GM12875 (cell line): ENCODE measurements around the gene SCAMP2.

Source experiments
- H3K4me3 ChIP-seq: one replicate; pipeline ENCODE4 v1.5.1; 2011; ENCODE audit warnings: low read depth, low read length, control low read depth
- CTCF ChIP-seq: IDR thresholded peaks from 2 replicates; pipeline ENCODE4 v1.5.1; 2011; ENCODE audit warnings: low read depth, mild to moderate bottlenecking, control low read depth, inconsistent platforms, low read length, moderate library complexity, borderline replicate concordance; ENCODE audit not compliant: insufficient read depth

The SCAMP2 gene

DNA sequence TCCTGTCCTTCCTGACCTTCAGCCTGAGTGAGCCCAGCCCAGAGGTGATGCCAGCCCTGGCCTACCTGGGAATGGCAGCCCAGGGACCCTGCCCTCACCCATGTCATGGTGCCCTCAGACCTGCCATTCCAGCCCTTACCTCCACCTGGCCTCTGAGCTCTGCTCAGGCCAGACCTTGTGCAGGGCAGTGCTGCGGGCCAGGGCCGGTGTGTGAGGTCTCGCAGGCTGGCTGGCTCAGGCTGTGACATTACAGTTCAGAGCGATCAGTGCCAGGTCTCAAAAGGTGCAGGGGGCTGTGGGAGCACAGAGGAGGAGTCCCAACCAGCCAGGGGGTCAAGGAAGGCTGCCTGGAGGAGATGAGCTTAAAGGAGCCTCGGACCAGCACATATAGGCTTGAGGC lies 53.1 kb downstream of the SCAMP2 start:
- no peak overlapping the region for H3K4me3 ChIP-seq
- TF ChIP-seq CTCF = no peak

GRCh38 chr15:74817370-74817737 lies 55.8 kb downstream of the SCAMP2 start:
- H3K4me3 ChIP-seq = no peak overlapping the region
- TF ChIP-seq CTCF = no peak

DNA sequence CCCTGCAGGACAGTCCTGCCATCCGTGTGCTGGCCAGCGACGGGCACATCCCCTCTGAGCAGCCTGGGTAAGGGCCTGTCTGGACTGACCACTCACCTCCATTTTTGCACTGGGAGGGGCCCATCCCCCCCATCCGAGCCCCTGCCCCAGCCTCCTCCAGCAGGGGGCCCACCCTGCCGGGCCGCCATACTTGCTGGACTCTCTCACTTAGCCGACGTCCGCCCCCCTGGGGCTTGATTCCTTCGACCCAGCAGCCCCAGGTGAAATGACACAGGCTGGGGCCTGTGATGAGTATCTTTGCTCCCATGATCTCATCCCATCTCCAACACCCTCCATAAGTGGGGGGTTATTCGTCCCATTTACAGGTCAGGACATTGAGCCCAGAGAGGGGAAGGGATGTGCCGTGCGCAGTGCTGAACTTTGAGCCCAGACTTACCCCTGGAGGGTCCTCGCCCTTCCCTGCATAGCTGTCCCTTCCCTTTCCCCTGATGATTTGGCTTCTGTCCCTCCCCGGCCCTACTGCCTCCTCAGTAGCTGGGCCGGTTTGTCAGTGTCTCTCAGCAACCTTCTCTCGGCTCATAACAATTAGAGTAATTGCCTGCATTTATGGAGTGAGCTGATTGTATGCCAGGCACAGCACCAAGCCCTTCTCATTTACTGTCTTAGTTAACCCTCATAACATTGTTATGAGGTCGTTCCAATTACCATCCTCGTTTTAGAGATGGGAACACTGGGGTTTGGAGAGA lies 56.4 kb downstream of the SCAMP2 start:
- H3K4me3 ChIP-seq = no peak overlapping the region
- no peak for TF ChIP-seq CTCF

- TF ChIP-seq CTCF = no peak
- no peak overlapping the region for H3K4me3 ChIP-seq
Measured at GRCh38 chr15:74815961-74816360, 57.2 kb downstream of the SCAMP2 start.

GRCh38 chr15:74815121-74815934 lies 57.8 kb downstream of the SCAMP2 start:
- H3K4me3 ChIP-seq = no peak overlapping the region
- TF ChIP-seq CTCF = no peak

- no peak within 1 kb of the TSS for H3K4me3 ChIP-seq
- no peak for TF ChIP-seq CTCF
Measured at GRCh38 chr15:74812533-74812932, 60.6 kb downstream of the SCAMP2 start, which contains the start of gene LMAN1L. LMAN1L (plus strand) TSS chr15:74812835; CDS start chr15:74812855, 20 bp downstream.

GRCh38 chr15:74809956-74810355 lies 63.2 kb downstream of the SCAMP2 start:
- TF ChIP-seq CTCF = no peak
- no peak overlapping the region for H3K4me3 ChIP-seq
